NCI-H345 treated with DMSO at 0.1 percent for 48 hours (cell line): ENCODE results near the gene TMEM225.
"Not testable (repeated sequence)": the region's sequence is repeated elsewhere in the genome, so short reads cannot be mapped to it uniquely, and the experiment has no call there.

Experiments used
- DNase-seq: peaks from one replicate; lab custom pipeline; 2025; ENCODE audit not compliant: unreplicated experiment; lab: John Stamatoyannopoulos, UW

TMEM225 gene, protein sequence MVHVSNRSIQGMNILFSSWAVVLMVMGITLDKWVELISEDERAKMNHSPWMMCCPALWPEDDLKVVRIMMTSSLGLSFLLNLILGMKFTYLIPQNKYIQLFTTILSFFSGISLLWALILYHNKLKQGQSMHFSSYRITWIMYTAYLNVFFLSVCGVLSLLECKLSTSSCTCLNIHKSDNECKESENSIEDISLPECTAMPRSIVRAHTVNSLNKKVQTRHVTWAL

DNA sequence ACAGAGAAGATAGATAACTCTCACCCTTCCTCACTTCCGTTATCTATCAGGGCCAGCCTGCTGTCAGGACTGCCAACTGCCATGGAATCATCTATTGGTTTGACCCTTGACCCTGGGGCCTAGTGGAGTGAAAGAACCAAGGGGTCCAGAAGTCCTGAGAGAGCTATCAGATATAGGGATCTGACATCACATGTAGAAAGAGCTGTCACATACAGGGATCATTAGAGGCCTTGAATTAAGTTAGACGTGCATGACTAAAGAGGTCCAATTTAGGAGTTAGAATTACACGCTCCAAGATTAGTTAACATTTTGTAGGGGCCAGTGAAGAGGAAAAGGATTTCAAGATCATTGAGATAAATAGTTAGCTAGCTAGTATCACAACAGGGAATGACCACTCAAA, at the start of gene TMEM225:
Gene TMEM225 (minus strand): TSS at position 101 of the 400 bp plus-strand sequence. CDS start 245 bp downstream, outside the sequence.
- DNase-seq = no peak

DNA sequence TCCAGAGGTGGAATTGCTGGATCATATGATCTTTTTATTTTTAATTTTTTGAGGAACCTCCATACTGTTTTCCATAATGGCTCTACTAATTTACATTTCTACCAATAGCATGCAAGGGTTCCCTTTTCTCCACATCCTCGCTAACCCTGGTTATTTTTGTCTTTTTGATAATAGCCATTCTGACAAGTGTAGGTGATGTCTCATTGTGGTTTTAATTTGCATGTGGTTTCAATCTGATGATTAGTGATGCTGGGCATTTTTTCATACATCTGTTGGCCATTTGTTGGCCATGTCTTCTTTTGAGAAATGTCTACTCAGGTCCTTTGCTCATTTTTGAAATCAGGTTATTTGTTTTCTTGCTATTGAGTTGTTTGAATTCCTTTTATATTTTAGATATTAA, 38.6 kb upstream of the TMEM225 start:
- no peak for DNase-seq

GRCh38 chr11:123920943-123921342, 35.5 kb upstream of the TMEM225 start:
- DNase-seq = no peak

- DNase-seq = no peak
These were observed 20.4 kb upstream of the TMEM225 start for GRCh38 chr11:123905826-123906225.

- no peak for DNase-seq
These were observed 19.5 kb upstream of the TMEM225 start for GRCh38 chr11:123904932-123905331.

DNA sequence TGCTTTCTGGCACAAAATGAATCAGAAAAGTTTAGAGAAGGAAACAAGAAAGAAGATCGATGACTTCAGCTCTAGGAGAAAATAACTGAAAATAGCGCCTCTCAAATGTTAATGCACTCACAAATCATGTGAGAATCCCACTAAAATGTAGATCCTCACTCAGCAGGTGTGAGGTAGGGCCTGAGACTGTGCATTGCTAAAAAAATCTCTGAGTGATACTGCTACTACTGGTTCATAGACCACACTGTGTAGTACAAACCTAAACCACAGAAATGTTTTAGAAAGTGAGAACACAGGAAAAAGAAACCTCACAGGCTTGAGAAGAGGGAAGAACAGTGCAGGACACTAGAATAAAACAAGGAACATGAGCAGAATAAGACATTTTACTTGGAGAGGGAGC, 18.5 kb upstream of the TMEM225 start:
- no peak for DNase-seq

DNA sequence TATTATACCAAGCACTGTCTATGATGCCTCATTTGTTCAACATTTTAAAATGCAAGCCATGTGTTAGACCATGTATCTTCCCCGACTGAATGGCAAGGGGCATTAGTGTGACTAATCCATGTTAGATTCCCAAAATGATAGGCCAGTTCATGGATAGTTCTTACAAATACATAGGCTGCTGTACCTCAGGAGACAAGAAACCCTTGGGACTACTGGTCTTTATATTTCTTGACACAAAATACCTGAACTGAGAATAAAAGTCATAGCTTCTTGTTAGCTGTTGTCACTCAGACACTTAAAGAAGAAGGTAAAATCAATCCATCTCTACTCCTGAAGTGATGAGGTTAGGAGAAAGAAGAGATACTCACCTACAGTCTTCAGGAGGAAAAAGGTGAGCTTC, 16.4 kb upstream of the TMEM225 start, which contains the start of gene OR8D4:
Gene OR8D4 (plus strand): TSS at position 301 of the 400 bp plus-strand sequence. CDS start 4,265 bp downstream, outside the sequence.
- no peak for DNase-seq

DNA sequence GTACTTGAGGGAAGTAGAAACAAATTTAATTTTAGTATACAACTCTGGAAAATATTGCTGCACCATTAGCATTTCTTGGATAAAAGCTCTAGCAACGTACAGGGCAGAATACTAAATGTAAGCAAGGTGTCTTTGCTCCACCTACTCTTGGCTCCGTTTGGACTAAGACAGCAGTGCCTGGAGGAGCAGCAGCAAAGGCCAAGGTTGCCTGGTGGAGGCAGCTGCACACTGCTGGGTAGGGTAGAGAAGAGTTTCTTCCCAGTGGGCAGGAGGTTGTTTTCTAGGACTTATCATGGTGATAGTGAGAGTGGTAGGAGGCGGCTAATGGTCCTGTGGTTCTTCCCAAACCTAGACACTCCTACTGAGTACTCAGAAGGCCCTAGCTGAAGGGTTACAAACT, 14.3 kb upstream of the TMEM225 start:
- DNase-seq = no peak

DNA sequence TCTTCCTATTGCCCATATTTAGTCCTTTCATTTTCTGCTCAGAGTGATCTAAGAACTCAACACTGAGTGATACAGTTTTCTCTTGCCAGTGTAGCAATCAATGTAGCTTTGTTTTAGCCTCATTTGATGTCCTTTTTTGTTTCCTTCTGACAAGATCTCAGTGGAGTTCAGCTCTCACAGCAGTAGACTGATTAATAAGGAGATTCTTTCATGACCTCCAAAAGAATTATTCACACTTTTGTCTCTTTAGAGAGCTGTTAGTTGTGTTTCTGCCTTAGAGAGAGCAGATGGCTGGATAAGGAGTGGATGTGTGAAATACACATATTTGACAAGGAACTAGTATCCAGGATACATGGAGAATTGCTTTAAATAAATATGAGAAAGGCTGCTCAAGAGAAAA, 6.6 kb upstream of the TMEM225 start:
- no peak for DNase-seq

DNA sequence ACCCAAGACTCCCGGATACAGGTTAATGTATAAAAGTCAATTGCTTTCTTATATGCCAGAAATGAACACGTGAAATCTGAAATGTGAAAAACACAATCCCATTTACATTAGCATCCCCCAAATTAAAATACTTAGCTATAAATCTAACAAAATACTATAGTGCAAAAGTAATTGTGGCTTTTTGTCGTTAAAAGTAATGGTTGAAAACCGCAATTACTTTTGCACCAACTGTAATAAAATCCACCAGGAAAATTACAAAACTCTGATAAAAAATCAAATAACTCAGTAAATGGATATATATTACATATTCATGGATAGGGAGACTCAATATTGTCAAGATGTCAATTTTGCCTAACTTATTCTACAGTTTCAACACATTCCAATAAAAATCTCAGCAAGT, 4.6 kb downstream of the TMEM225 start:
- no peak for DNase-seq

DNA sequence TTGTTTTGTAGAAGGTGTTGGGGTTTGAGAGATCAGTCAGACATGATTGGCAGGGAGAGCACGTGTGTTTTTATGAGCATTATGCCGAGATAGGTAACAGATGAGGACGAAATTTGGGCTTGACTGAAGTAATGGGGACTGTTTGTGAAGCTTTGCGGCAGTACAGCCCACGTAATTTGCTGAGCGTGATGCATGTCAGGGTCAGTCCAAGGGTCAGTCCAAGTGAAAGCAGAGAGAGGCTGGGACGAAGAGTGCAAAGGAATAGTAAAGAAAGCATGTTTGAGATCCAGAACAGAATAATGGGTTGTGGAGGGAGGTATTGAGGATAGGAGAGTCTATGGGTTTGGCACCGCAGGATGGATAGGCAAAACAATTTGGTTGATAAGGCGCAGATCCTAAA, 17.7 kb downstream of the TMEM225 start:
- not testable (repeated sequence) for DNase-seq

GRCh38 chr11:123865293-123865692, 20.2 kb downstream of the TMEM225 start:
- not testable (repeated sequence) for DNase-seq

GRCh38 chr11:123859731-123860130, 25.7 kb downstream of the TMEM225 start:
- DNase-seq = no peak

DNA sequence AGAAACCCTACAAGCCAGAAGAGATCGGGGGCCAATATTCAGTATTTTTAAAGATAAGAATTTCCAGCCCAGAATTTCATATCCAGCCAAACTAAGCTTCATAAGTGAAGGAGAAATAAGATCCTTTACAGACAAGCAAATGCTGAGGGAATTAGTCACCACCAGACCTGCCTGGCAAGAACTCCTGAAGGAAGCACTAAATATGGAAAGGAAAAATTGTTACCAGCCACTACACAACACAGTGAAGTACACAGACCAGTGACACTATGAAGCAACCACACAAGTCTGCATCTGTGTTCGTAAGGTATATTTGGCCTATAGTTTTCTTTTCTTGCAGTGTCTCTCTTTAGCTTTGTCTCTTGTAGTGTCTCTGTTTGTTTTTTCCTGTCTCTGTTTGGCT, 29.0 kb downstream of the TMEM225 start:
- DNase-seq = no peak

DNA sequence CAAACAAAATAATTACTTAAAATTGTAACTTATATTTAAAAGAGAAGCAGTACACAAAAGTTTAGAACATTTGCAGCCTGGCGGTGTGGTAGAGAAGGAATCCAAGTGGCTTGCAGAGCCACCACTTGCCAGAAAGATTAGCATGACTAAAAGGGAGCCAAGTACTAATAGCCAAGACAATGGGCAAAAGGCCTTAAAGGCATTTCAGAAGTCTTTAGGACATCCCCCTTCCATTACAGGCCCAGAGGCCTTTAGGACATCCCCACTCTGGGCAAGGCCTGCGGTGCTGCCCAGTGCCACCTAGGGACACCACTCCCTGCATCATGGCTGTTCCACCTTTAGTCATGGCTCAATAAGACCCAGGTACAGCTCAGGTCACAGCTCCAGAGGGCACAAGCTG, 32.4 kb downstream of the TMEM225 start:
- no peak for DNase-seq

GRCh38 chr11:123852321-123852720, 33.1 kb downstream of the TMEM225 start:
- no peak for DNase-seq

- DNase-seq = no peak
These were observed 34.4 kb downstream of the TMEM225 start for GRCh38 chr11:123851110-123851509.

DNA sequence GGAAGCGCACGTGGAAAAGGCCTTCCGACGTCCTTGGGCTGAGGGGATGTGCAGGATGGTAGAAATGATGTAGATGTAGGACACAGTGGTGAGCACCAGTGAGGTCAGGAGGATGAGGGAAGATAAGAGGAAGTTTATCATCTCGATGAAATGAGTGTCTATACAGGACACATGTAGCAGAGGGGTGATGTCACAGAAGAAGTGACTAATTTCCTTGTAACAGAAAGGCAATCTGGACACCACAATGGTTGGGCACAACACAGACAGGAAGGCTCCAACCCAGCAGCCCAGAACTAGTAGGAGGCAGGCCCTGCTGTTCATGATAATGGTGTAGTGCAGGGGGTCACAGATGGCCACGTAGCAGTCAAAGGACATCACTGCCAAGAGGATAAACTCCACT, 44.3 kb downstream of the TMEM225 start:
- DNase-seq = no peak

DNA sequence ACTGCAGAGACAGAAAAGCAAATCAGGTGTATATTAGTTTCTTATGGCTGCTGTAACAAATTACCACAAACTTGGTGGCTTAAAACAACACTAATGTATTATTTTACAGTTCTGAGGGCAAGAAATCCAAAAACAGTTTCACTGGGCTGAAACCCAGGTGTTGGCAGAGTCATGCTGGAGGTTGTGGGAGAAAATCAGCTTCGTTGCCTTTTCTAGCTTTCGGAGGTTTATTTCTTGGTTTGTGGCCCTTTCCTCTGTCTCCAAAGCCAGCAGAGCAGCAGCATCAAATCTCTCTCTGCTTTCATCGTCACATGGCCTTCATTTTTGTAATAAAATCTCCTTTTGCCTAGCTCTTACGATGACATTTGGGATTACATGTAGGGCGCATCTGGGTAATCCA, 46.3 kb downstream of the TMEM225 start:
- no peak for DNase-seq

DNA sequence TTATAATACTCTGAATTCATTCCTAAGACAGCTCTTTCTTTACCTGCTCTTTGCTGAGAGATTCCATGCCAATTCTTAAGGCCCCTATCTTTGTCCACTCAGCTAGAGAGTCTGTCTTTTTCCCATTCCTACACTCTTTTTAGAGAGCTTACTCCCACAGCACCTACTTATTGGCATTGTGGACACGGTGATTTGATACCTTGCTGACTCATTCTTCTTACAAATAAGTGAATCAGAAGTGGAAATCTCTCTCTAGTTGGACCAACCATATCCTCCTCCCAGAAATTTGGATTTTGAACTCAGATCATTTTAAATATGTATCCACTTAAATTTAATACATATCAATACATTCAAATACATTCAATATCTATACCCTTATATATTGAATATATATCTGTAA, 46.8 kb downstream of the TMEM225 start:
- no peak for DNase-seq

DNA sequence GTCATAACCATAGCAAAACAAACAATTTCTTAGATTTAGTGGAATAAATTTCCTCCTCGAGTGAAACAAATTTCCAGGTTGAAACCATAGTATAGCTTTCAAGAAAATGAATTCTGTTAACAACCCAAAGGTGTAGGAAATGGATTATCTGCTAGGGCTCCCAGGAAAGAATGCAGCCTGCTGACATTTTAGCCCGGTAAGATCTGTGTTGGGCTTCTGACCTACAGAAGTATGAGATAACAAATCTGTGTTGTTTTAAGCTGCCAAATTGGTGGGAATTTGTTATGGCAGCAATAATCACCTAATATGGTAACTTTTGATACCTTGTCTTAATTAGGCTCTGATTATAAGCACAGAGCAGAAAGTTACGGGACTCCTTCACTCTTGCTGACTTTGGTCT, 47.3 kb downstream of the TMEM225 start:
- DNase-seq = no peak

DNA sequence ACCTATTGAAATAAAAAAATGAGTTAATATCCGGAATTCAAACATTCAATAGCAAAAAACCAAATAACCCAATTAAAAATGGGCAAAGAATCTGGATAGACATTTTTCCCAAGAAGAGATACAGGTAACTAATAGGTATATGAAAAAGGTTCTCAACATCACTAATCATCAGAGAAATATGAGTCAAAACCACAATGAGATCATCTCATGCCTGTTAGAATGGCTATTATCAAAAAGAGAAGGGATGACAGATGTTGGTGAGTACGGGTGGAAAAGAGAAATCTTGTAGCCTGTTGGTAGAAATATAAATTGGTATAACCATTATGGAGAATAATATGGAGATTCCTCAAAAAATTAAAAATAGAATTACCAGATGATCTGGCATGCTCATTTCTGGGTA, 52.4 kb downstream of the TMEM225 start:
- DNase-seq = no peak
